GM12801 (cell line): ENCODE measurements around the gene LRCH2.

Experiments
- CTCF ChIP-seq: IDR thresholded peaks from one replicate; pipeline ENCODE4 v1.5.1; 2011; ENCODE audit warnings: control low read depth; ENCODE audit not compliant: insufficient read length; ENCODE audit errors: extremely low read depth

Gene LRCH2

GRCh38 chrX:115232933-115233496 lies 881 bp downstream of the LRCH2 start:
- TF ChIP-seq CTCF = no peak

- TF ChIP-seq CTCF = no peak
Observed at GRCh38 chrX:115229337-115230003, 4.4 kb downstream of the LRCH2 start.

GRCh38 chrX:115226929-115227328 lies 7.0 kb downstream of the LRCH2 start:
- no peak for TF ChIP-seq CTCF

- TF ChIP-seq CTCF = no peak
Observed at GRCh38 chrX:115214605-115215004, 19.3 kb downstream of the LRCH2 start.

- no peak for TF ChIP-seq CTCF
Observed at GRCh38 chrX:115214151-115214550, 19.7 kb downstream of the LRCH2 start.

GRCh38 chrX:115204040-115204439 lies 29.9 kb downstream of the LRCH2 start:
- no peak for TF ChIP-seq CTCF

GRCh38 chrX:115192244-115192700 lies 41.6 kb downstream of the LRCH2 start:
- TF ChIP-seq CTCF = no peak
